Measurements from ENCODE around the gene HNRNPF.
A peak's percentile ranks its signal among the peaks of the same experiment; 100 is the strongest.

HNRNPF gene

DNA sequence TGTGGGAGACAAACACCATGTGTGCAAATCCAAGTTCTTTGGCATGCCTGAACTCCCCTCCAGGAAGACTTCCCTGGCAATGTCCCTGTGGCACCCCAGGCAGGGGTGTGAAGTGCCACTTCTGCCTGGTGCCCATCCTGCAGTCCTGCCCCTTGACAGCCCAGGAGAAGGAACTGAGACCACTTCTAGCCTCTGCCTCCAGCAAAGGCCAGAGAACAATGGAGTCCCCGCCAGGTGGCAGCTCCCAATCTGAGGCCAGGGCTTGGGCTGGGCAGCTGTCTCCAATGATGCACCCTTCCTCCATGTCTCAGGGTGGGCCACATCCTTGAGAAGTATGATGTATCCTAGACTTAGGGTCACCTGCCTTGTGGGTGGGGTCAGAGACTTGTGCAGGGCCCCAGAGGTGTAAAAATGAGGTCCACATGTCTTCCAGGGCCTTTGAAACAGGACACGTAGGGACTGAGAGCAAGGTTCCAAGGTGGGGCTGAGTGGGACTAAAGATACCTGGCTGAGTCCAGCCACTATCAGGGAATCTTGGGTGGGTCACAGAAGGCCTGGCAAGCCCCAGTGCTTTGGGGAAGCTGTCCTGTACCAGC, 32.1 kb downstream of the HNRNPF start:
- TF ChIP-seq JUND (IDR thresholded peaks at IDR 0.05; ENCODE audit: low read depth), result no peak
- DNase-seq (ENCODE audit: low read depth in 1 of 2, low spot score in 1 of 2), result no peak
- in situ Hi-C loops (cut with HindIII; ENCODE audit: low pct_unique_long_range_greater_than_20kb, low sequenced_read_pairs), result no loop called here

DNA sequence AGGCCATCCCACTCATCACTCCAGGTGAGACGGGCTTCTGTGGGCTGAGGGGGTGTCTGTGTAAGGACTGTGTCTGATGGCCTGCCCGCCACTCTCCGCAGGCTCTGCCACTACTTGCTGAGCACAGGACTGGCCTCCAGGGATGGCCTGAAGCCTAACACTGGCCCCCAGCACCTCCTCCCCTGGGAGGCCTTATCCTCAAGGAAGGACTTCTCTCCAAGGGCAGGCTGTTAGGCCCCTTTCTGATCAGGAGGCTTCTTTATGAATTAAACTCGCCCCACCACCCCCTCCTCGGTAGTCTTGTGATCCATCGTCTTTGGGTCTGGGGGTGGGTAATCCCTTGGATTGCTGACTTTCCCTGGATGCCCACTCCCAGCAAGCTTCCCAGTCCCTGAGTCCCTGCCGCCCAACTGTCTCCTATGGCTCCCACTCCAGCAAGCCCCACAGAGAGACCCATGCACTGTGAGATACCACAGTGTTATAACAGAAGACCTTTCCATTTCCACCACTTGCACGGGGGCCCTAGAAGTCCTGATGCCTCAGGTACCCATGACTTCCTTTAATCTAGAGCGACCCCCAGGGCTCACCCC, 32.8 kb downstream of the HNRNPF start:
- no peak for TF ChIP-seq JUND (IDR thresholded peaks at IDR 0.05; ENCODE audit: low read depth)

DNA sequence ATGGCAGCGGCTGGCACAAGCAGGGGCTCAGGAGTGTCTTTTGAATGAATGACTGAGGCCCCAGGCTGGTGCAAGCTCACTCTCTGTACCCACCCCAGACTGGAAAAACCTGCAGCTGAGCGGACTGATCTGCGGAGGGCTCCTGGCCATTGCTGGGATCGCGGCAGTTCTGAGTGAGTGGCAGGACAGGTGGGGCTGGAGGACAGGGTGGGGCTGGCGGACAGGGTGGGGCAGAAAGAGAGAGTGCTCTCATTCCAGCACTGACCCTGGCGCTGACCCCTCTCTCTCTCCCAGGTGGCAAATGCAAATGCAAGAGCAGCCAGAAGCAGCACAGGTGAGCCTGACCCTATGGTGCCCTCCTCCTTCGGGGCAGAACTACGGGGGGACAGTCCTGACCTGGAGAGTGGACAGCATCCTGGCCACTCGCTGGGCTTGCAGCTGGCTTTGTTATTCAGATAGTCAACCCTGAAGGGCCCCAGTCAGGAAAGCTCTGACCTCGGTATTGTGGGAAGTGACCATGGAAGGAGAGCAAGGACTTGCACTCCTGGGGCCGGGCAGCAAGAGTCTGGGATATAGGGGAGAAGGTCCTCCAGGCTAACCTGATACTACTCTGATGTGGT, 33.5 kb downstream of the HNRNPF start:
- no peak for TF ChIP-seq JUND (IDR thresholded peaks at IDR 0.05; ENCODE audit: low read depth)
- in situ Hi-C loops (cut with HindIII; ENCODE audit: low pct_unique_long_range_greater_than_20kb, low sequenced_read_pairs), result no loop called here
- DNase-seq (ENCODE audit: low read depth in 1 of 2, low spot score in 1 of 2), result no peak

More for the DNA sequence above, 32.8 kb downstream of the HNRNPF start:
- in situ Hi-C loops (cut with HindIII; ENCODE audit: low pct_unique_long_range_greater_than_20kb, low sequenced_read_pairs), result no loop called here
- no peak for DNase-seq (ENCODE audit: low read depth in 1 of 2, low spot score in 1 of 2)

DNA sequence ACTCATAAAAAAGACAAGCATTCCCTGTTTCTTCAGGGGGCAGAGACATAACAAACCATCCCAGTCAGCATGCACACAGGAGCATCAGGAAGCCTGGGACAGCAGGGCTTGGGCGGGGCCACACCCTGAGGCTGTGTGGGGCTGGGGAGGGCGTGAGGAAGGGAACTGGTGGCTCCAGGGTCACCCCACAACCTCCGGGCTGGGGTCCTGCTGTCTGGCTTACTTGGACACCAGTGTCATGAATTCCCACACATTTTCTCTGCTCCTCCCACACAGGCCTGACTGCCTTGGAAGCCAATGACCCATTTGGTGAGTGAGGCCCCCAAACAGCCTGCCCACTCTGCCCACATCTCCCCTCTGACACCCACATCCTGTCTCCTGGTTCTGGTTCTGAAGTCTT, 34.8 kb downstream of the HNRNPF start:
- DNase-seq (ENCODE audit: low read depth in 1 of 2, low spot score in 1 of 2), result no peak
- no peak for TF ChIP-seq JUND (IDR thresholded peaks at IDR 0.05; ENCODE audit: low read depth)
- in situ Hi-C loops (cut with HindIII; ENCODE audit: low pct_unique_long_range_greater_than_20kb, low sequenced_read_pairs), result no loop called here

DNA sequence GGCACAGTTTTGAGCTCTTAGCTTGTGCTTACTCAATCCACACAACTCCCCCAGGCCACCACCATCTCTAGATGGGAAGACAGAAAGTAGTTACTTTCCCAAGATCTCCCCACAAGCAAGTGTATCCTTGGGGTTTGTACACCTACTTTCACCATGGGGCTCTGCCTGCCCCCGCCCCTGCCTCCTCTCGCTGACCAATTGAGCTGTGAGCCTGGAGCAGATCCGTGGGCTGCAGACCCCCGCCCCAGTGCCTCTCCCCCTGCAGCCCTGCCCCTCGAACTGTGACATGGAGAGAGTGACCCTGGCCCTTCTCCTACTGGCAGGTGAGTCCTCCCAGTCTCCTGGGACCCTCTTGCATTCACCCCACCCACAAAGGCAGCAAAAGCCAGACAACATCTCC, 35.5 kb downstream of the HNRNPF start:
- no peak for DNase-seq (ENCODE audit: low read depth in 1 of 2, low spot score in 1 of 2)
- in situ Hi-C loops (cut with HindIII; ENCODE audit: low pct_unique_long_range_greater_than_20kb, low sequenced_read_pairs), result no loop called here
- TF ChIP-seq JUND (IDR thresholded peaks at IDR 0.05; ENCODE audit: low read depth), result no peak

DNA sequence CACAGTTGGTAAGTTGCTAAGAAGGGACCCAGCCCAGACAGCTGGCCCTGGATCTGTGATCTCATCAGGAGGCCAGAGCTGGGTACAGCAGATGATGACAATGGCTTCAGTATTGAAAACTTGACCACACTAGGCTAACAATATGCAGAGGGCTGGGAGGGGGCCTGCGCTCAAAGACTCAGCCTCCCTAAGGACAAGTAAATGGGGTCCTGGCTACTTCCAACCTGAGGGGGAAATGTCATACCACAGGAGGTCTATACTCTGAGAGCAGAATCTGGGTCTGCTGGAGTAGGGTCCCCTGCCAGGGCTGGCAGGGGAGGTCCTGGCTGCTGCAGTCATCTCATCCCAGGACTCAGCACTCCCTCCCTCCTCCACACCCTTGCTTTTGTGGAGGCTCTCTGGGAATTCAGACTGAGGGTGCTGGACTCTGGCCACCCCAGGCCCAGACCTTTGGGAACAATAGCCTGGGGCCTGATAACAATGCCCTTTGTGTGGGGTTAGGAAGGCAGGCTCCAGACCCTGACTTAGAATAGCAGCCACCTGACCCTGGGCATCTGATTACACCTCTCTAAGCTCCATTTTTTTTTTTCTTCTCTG, 36.1 kb downstream of the HNRNPF start:
- no peak for TF ChIP-seq JUND (IDR thresholded peaks at IDR 0.05; ENCODE audit: low read depth)
- DNase-seq (ENCODE audit: low read depth in 1 of 2, low spot score in 1 of 2), result no peak
- in situ Hi-C loops (cut with HindIII; ENCODE audit: low pct_unique_long_range_greater_than_20kb, low sequenced_read_pairs), result no loop called here

DNA sequence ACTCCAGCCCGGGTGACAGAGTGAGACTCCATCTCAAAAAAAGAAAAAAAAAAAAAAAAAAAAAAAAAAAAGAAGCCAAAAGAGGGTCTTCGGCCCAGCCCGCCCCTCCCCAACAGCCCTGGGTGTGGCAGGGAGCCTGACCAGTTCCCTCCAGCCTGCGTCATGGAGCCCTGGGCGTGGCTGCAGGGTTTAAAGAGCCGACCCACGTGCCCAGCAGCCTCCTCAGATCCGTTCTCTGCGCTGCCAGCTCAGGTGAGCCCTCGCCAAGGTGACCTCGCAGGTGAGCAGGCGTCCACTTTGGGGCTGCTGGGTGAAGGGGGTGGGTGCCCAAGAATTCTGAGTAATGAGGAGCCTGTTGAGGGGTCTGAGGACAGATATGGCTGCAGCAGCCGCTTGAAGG, 37.6 kb downstream of the HNRNPF start, which contains the start of gene FXYD4:
Gene FXYD4, plus strand, starts transcription at position 219 of the 400 bp plus-strand sequence. CDS start 2,111 bp downstream, outside the sequence.
- no peak for TF ChIP-seq JUND (IDR thresholded peaks at IDR 0.05; ENCODE audit: low read depth)
- in situ Hi-C loops (cut with HindIII; ENCODE audit: low pct_unique_long_range_greater_than_20kb, low sequenced_read_pairs), result no loop called here
- DNase-seq (ENCODE audit: low read depth in 1 of 2, low spot score in 1 of 2), result no peak

DNA sequence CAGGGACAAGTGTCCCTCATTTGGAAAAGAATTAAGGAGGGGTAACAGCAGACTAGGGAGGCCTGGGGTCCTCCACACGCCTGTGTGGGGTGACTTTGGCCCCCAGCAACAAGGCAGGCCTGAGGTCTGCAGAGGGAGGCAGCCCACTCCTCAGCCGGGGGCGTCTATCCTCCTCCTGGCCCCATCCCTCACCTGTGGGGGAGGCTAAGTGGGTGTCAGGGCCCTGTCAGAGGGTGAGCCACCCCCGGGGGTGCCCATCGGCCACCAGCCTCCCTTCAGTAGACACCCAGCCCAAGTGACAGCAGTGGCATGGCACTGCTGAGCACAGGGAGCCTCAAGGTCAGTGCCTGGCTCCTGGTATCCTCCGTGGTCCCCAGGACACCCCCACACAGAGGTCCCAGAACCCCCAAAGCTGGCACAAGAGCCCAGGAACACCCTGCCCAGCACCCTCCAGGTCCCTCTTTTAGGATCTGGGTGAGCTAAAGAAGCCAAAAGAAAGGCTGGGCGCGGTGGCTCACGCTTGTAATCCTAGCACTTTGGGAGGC, 38.2 kb downstream of the HNRNPF start:
- no peak for TF ChIP-seq JUND (IDR thresholded peaks at IDR 0.05; ENCODE audit: low read depth)
- no peak for DNase-seq (ENCODE audit: low read depth in 1 of 2, low spot score in 1 of 2)
- in situ Hi-C loops (cut with HindIII; ENCODE audit: low pct_unique_long_range_greater_than_20kb, low sequenced_read_pairs), result no loop called here

DNA sequence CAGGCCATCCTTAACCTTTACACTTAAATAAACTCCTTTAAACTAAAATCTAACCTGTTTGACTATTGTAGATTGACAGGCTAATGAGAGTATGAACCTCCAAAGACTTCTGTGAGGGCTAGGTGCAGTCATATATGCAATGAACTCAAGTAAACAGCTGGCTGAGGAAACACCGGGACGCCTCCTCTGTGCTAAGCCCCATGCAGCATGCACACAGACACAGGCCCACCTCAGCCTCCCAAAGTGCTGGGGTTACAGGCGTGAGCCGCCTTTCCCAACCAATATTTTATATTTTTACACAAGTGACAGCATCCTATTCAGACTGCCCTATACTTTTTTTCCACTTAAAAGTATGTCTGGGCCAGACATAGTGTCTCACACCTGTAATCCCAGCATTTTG, 39.1 kb downstream of the HNRNPF start:
- in situ Hi-C loops (cut with HindIII; ENCODE audit: low pct_unique_long_range_greater_than_20kb, low sequenced_read_pairs), result no loop called here
- TF ChIP-seq JUND (IDR thresholded peaks at IDR 0.05; ENCODE audit: low read depth), result no peak
- no peak for DNase-seq (ENCODE audit: low read depth in 1 of 2, low spot score in 1 of 2)

DNA sequence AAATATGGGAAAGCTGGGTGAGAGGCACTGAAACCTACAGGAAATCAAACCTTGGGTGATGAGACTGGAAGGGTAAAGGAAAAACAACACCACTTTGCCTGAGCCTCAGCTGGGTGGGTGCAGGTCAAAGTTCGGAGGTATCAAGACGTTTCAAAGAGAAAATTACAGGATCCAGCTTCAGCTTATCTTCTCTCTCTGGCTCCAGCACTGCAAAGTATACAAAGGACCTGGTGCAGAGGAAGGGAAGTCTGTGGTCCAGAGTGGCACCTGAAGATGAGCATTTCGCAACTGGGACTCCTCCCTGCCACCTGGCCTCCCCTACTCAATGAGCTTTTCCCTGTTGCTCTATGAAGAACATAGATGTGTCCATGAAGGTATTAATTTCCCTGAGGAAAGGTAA, 44.0 kb downstream of the HNRNPF start:
- no peak for TF ChIP-seq JUND (IDR thresholded peaks at IDR 0.05; ENCODE audit: low read depth)
- in situ Hi-C loops (cut with HindIII; ENCODE audit: low pct_unique_long_range_greater_than_20kb, low sequenced_read_pairs), result no loop called here
- no peak for DNase-seq (ENCODE audit: low read depth in 1 of 2, low spot score in 1 of 2)

DNA sequence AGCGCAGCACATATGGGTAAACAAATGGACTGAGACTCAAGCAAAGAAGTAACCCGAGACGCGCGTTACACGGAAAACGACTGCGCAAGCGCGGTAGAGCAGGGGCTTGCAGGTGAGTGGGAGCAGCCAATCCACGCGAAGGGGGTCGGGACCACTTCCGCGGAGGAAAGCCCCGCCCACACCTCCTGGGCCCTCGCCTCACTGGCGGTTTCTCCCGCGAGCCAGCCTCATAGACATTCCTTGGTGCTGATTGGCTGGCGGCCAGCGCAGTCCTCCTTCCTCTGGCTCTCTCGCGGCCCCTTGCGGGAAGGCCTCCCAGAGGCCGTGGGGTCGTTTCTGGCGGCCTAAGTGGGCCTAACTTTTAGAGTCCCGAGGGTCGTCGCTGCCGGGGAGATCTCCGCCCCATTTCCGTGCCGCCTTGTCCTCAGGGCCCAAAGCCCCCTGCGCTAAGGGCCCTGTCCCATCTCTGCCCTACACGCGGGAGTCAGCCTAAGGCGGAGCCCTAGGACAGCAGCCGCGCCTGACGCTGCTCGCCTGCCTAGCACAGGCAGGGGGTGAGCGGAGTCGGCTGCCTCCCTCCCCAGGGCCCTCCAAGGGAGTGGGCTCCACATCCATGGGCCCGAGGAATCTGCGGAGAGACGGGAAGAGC, 46.7 kb downstream of the HNRNPF start:
- in situ Hi-C loops (cut with HindIII; ENCODE audit: low pct_unique_long_range_greater_than_20kb, low sequenced_read_pairs), result no loop called here
- no peak for TF ChIP-seq JUND (IDR thresholded peaks at IDR 0.05; ENCODE audit: low read depth)
- DNase-seq (ENCODE audit: low read depth in 1 of 2, low spot score in 1 of 2), result peak; percentile 95 to 100

DNA sequence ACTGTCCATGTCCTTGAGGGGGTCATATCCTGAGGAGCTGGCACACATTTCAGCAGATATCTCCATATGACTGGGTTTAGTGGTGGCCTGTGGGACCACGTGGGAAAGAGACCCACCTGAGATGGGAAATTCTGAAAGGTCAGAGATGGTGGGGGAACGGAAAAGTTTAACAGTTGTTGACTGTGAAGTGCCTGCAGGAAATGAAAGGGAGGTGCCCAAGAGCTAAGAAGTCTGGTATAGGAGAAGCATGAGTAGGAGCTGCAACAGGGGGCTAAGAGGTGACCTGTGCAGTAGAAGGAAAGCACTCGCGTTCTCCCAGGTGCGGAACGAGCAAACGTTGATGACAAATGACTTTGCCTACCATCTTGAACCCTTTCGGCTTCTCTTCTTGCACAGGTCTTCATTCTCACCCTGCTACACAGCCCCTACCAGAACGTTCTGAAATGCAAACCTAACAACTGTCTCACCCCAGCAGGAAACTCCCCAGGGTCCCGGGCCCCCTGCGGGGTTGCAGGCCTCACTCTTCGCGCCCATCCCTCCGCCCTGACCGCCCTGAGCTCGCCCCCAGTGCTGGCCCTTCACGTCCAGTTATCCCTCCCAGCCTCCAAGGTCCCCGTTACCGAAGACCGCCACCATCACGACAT, 47.3 kb downstream of the HNRNPF start:
- in situ Hi-C loops (cut with HindIII; ENCODE audit: low pct_unique_long_range_greater_than_20kb, low sequenced_read_pairs), result no loop called here
- no peak for DNase-seq (ENCODE audit: low read depth in 1 of 2, low spot score in 1 of 2)
- TF ChIP-seq JUND (IDR thresholded peaks at IDR 0.05; ENCODE audit: low read depth), result no peak
